Measurements from ENCODE around the gene AIM2. TPM values are rescaled to one million over a fixed set of nuclear protein-coding genes. Genes with fewer than 3 reads are reported as not detected.
A peak's percentile ranks its signal among the peaks of the same experiment; 100 is the strongest.
"Not testable (repeated sequence)": the region's sequence is repeated elsewhere in the genome, so short reads cannot be mapped to it uniquely, and the experiment has no call there.

AIM2 gene
- total RNA-seq, 1 donor from 2014 or later, result not detected

- no peak for TF ChIP-seq CTCF (IDR thresholded peaks at IDR 0.05; ENCODE audit: insufficient read depth, low read length, severe bottlenecking)
- H3K36me3 ChIP-seq (ENCODE audit: control insufficient read depth, insufficient read depth, low read length), result no peaks in the 10 kb centered on the region
- FAIRE-seq (no peak), DNase-seq (ENCODE audit: low read depth) (no peak)
- H3K27me3 ChIP-seq (ENCODE audit: control insufficient read depth, insufficient read depth, low read length), result no peaks in the 10 kb centered on the region
- H3K4me3 ChIP-seq (ENCODE audit: low read depth, low read length), result no peak overlapping the region
These were observed 11.5 kb downstream of the AIM2 start for GRCh38 chr1:159065106-159065505.

GRCh38 chr1:159058751-159059150, 17.8 kb downstream of the AIM2 start:
- Histone ChIP-seq H3K4me3 (ENCODE audit: low read depth, low read length) (no peak overlapping the region), H3K27me3 (ENCODE audit: control insufficient read depth, insufficient read depth, low read length) (no peaks in the 10 kb centered on the region), H3K36me3 (ENCODE audit: control insufficient read depth, insufficient read depth, low read length) (peaks cover 4% of the 10 kb centered on the region)
- DNase-seq (ENCODE audit: low read depth) (no peak), FAIRE-seq (no peak)
- TF ChIP-seq CTCF (IDR thresholded peaks at IDR 0.05; ENCODE audit: insufficient read depth, low read length, severe bottlenecking), result no peak

- no peak for DNase-seq (ENCODE audit: low read depth)
- H3K36me3 ChIP-seq (ENCODE audit: control insufficient read depth, insufficient read depth, low read length), result peaks cover 14% of the 10 kb centered on the region
- peak; percentile 1 for TF ChIP-seq CTCF (IDR thresholded peaks at IDR 0.05; ENCODE audit: insufficient read depth, low read length, severe bottlenecking)
- H3K4me3 ChIP-seq (ENCODE audit: low read depth, low read length), result no peak overlapping the region
- H3K27me3 ChIP-seq (ENCODE audit: control insufficient read depth, insufficient read depth, low read length), result no peaks in the 10 kb centered on the region
- peak; percentile 76 for FAIRE-seq
These were observed 20.4 kb downstream of the AIM2 start for GRCh38 chr1:159056069-159056698.

GRCh38 chr1:159055181-159055641, 21.4 kb downstream of the AIM2 start:
- Histone ChIP-seq H3K27me3 (ENCODE audit: control insufficient read depth, insufficient read depth, low read length) (no peaks in the 10 kb centered on the region), H3K4me3 (ENCODE audit: low read depth, low read length) (no peak overlapping the region), H3K36me3 (ENCODE audit: control insufficient read depth, insufficient read depth, low read length) (peaks cover 20% of the 10 kb centered on the region)
- TF ChIP-seq CTCF (IDR thresholded peaks at IDR 0.05; ENCODE audit: insufficient read depth, low read length, severe bottlenecking), result no peak
- FAIRE-seq, result no peak
- DNase-seq (ENCODE audit: low read depth), result peak; percentile 61

- DNase-seq (ENCODE audit: low read depth) (peak; percentile 65), FAIRE-seq (no peak)
- no peak for TF ChIP-seq CTCF (IDR thresholded peaks at IDR 0.05; ENCODE audit: insufficient read depth, low read length, severe bottlenecking)
- Histone ChIP-seq H3K4me3 (ENCODE audit: low read depth, low read length) (no peak overlapping the region), H3K36me3 (ENCODE audit: control insufficient read depth, insufficient read depth, low read length) (peaks cover 20% of the 10 kb centered on the region), H3K27me3 (ENCODE audit: control insufficient read depth, insufficient read depth, low read length) (no peaks in the 10 kb centered on the region)
These were observed 22.1 kb downstream of the AIM2 start for GRCh38 chr1:159054427-159054826.

- Histone ChIP-seq H3K27me3 (ENCODE audit: control insufficient read depth, insufficient read depth, low read length) (no peaks in the 10 kb centered on the region), H3K36me3 (ENCODE audit: control insufficient read depth, insufficient read depth, low read length) (peaks cover 20% of the 10 kb centered on the region), H3K4me3 (ENCODE audit: low read depth, low read length) (no peak overlapping the region)
- DNase-seq (ENCODE audit: low read depth) (no peak), FAIRE-seq (no peak)
- TF ChIP-seq CTCF (IDR thresholded peaks at IDR 0.05; ENCODE audit: insufficient read depth, low read length, severe bottlenecking), result no peak
These were observed 25.1 kb downstream of the AIM2 start for GRCh38 chr1:159051436-159051835.

GRCh38 chr1:159046486-159046885, 30.1 kb downstream of the AIM2 start:
- not testable (repeated sequence) for H3K4me3 ChIP-seq (ENCODE audit: low read depth, low read length); FAIRE-seq; H3K27me3 ChIP-seq (ENCODE audit: control insufficient read depth, insufficient read depth, low read length); DNase-seq (ENCODE audit: low read depth)
- peaks cover 11% of the 10 kb centered on the region for H3K36me3 ChIP-seq (ENCODE audit: control insufficient read depth, insufficient read depth, low read length)

Data from bronchial epithelial cell (primary cell).